Measurements from ENCODE around the gene AADAC.
"Not testable (repeated sequence)": the region's sequence is repeated elsewhere in the genome, so short reads cannot be mapped to it uniquely, and the experiment has no call there.

Gene AADAC

GRCh38 chr3:151798466-151798865, 15.4 kb upstream of the AADAC start:
- DNase-seq = no peak

- no peak for DNase-seq
These were observed 13.5 kb upstream of the AADAC start for GRCh38 chr3:151800431-151800830.

- DNase-seq = no peak
These were observed 9.6 kb upstream of the AADAC start for GRCh38 chr3:151804267-151804666.

- DNase-seq = no peak
These were observed 7.1 kb upstream of the AADAC start for GRCh38 chr3:151806838-151807237.

GRCh38 chr3:151808926-151809325, 5.0 kb upstream of the AADAC start:
- DNase-seq = not testable (repeated sequence)

GRCh38 chr3:151811474-151811873, 2.4 kb upstream of the AADAC start:
- no peak for DNase-seq

GRCh38 chr3:151814588-151814987, 672 bp downstream of the AADAC start:
- DNase-seq = no peak

- DNase-seq = no peak
These were observed 2.2 kb downstream of the AADAC start for GRCh38 chr3:151816091-151816604.

- DNase-seq = no peak
These were observed 3.6 kb downstream of the AADAC start for GRCh38 chr3:151817473-151817872.

GRCh38 chr3:151818361-151818760, 4.4 kb downstream of the AADAC start:
- no peak for DNase-seq

- DNase-seq = no peak
These were observed 6.0 kb downstream of the AADAC start for GRCh38 chr3:151819910-151820309.

GRCh38 chr3:151827816-151828215, 13.9 kb downstream of the AADAC start:
- no peak for DNase-seq

GRCh38 chr3:151835751-151836525, 22.0 kb downstream of the AADAC start:
- DNase-seq = no peak

- DNase-seq = no peak
These were observed 23.1 kb downstream of the AADAC start for GRCh38 chr3:151837057-151837456.

- no peak for DNase-seq
These were observed 24.8 kb downstream of the AADAC start for GRCh38 chr3:151838574-151839312.

- DNase-seq = no peak
These were observed 25.4 kb downstream of the AADAC start for GRCh38 chr3:151839313-151839631.

GRCh38 chr3:151841801-151842200, 27.9 kb downstream of the AADAC start:
- DNase-seq = no peak

GRCh38 chr3:151843275-151843674, 29.4 kb downstream of the AADAC start:
- no peak for DNase-seq

- no peak for DNase-seq
These were observed 31.5 kb downstream of the AADAC start for GRCh38 chr3:151845306-151845905.

GRCh38 chr3:151850065-151850464, 36.1 kb downstream of the AADAC start:
- DNase-seq = not testable (repeated sequence)

GRCh38 chr3:151852074-151852811, 38.3 kb downstream of the AADAC start:
- no peak for DNase-seq

- no peak for DNase-seq
These were observed 42.2 kb downstream of the AADAC start for GRCh38 chr3:151856118-151856517.

- no peak for DNase-seq
These were observed 42.7 kb downstream of the AADAC start for GRCh38 chr3:151856641-151857040.
